Tibial nerve (tissue), 4 donors: ENCODE measurements around the gene MBD3L3. TPM values are rescaled to one million over a fixed set of nuclear protein-coding genes. Genes with fewer than 3 reads are reported as not detected.

Experiments used
- DNase-seq, 2 donors: peaks; one replicate each; pipeline ENCODE4 v3.0.0-alpha.2; 2019; ENCODE audit warnings: low spot score in 2 of 2
- H3K27ac ChIP-seq, 4 donors: fragments of 200-600 bp; sonication (generic) in 3 of 4; one replicate each; pipeline ENCODE4 v1.5.1; 2017 to 2019; ENCODE audit warnings: mild to moderate bottlenecking in 1 of 4
- H3K27me3 ChIP-seq, 2 donors: fragments of 200-600 bp; sonication (generic) in 1 of 2; one replicate each; pipeline versions ENCODE4 v1.5.1 to v1.6.0; 2017 to 2019
- H3K36me3 ChIP-seq, 3 donors: fragments of 200-600 bp; sonication (generic); one replicate each; pipeline ENCODE4 v1.5.1; 2018 to 2019
- H3K4me1 ChIP-seq, 4 donors: fragments of 200-600 bp; sonication (generic) in 3 of 4; one replicate each; pipeline ENCODE4 v1.5.1; 2017 to 2019
- H3K4me3 ChIP-seq, 4 donors: fragments of 200-600 bp; sonication (generic) in 3 of 4; one replicate each; pipeline ENCODE4 v1.5.1; 2017 to 2019; ENCODE audit warnings: mild to moderate bottlenecking in 1 of 4, moderate library complexity in 1 of 4
- H3K9me3 ChIP-seq, 4 donors: fragments of 200-600 bp; sonication (generic) in 3 of 4; one replicate each; pipeline ENCODE4 v1.5.1; 2017 to 2019
- CTCF ChIP-seq, 5 experiments: fragments of 200-600 bp in 3 of 5; fragments of 450-650 bp in 2 of 5; sonication (generic) in 3 of 5; IDR thresholded peaks; one replicate each; pipeline ENCODE4 v1.5.1; 2016 to 2019; ENCODE audit warnings: antibody characterized with exemption in 5 of 5, mild to moderate bottlenecking in 3 of 5, moderate library complexity in 2 of 5
- EP300 ChIP-seq, 2 donors: sonication (generic); formaldehyde crosslinking; IDR thresholded peaks; one replicate each; pipeline ENCODE4 v1.6.1; 2017; ENCODE audit warnings: antibody characterized with exemption in 2 of 2, mild to moderate bottlenecking in 1 of 2
- POLR2A ChIP-seq, 2 donors: fragments of 450-650 bp; IDR thresholded peaks; one replicate each; pipeline ENCODE4 v1.6.1; 2017; ENCODE audit warnings: antibody characterized with exemption in 2 of 2, mild to moderate bottlenecking in 2 of 2, moderate library complexity in 2 of 2
- whole genome bisulfite sequencing, 2 donors: methylation state at CpG; one replicate each; pipeline ENCODE4 v1.1.5; 2018; 5-methylcytosine and 5-hydroxymethylcytosine counted together
- total RNA-seq, 4 donors: library from RNA; depleted of rRNA; stranded (reverse); fragments of >200 nt; gene quantifications; one replicate each; pipeline ENCODE4 v1.1.0, GENCODE V29; 2016

MBD3L3 gene
- total RNA-seq, 4 donors from 2014 or later: not detected

- Histone ChIP-seq H3K27me3 (no peaks in the 10 kb centered on the region), H3K27ac (no peak overlapping the region), H3K9me3 (peaks cover 14 to 87% (median 42%) of the 10 kb centered on the region in 4 donors), H3K4me1 (no peaks in the 10 kb centered on the region), H3K36me3 (peaks cover 43 to 100% (median 87%) of the 10 kb centered on the region in 3 donors), H3K4me3 (no peak overlapping the region)
- WGBS, 2 donors: 93 to 96% methylated on average over 2 of the region's 2 CpGs
- TF ChIP-seq POLR2A (IDR thresholded peaks at IDR 0.05): no peak
- TF ChIP-seq CTCF (IDR thresholded peaks at IDR 0.05): no peak
- TF ChIP-seq EP300 (IDR thresholded peaks at IDR 0.05): no peak
- no peak for DNase-seq
Observed at GRCh38 chr19:7078008-7078407, 19.5 kb upstream of the MBD3L3 start.

GRCh38 chr19:7076151-7076550, 17.7 kb upstream of the MBD3L3 start:
- no peak for DNase-seq
- H3K4me3 ChIP-seq: no peak overlapping the region
- no peaks in the 10 kb centered on the region for H3K4me1 ChIP-seq
- WGBS, 2 donors: 98% methylated on average over 6 of the region's 6 CpGs
- TF ChIP-seq CTCF (IDR thresholded peaks at IDR 0.05): no peak
- peaks cover 6 to 69% (median 28%) of the 10 kb centered on the region in 4 donors for H3K9me3 ChIP-seq
- peaks cover 29 to 100% (median 75%) of the 10 kb centered on the region in 3 donors for H3K36me3 ChIP-seq
- no peak overlapping the region for H3K27ac ChIP-seq
- no peaks in the 10 kb centered on the region for H3K27me3 ChIP-seq

- TF ChIP-seq CTCF (IDR thresholded peaks at IDR 0.05) (no peak), EP300 (IDR thresholded peaks at IDR 0.05) (no peak), POLR2A (IDR thresholded peaks at IDR 0.05) (no peak)
- no peak for DNase-seq
- Histone ChIP-seq H3K9me3 (peaks cover 3 to 55% (median 16%) of the 10 kb centered on the region in 4 donors), H3K27me3 (no peaks in the 10 kb centered on the region), H3K4me3 (no peak overlapping the region), H3K27ac (no peak overlapping the region), H3K36me3 (peaks cover 23 to 93% (median 61%) of the 10 kb centered on the region in 3 donors), H3K4me1 (peaks cover 0 to 10% (median 7%) of the 10 kb centered on the region in 4 donors)
- WGBS, 2 donors: 97% methylated on average over 28 to 29 of the region's 29 CpGs
Observed at GRCh38 chr19:7074705-7075282, 16.3 kb upstream of the MBD3L3 start.

GRCh38 chr19:7072541-7072940, 14.1 kb upstream of the MBD3L3 start:
- no peak overlapping the region for H3K27ac ChIP-seq
- peaks cover 17 to 70% (median 42%) of the 10 kb centered on the region in 3 donors for H3K36me3 ChIP-seq
- H3K4me1 ChIP-seq: peaks cover 0 to 10% (median 7%) of the 10 kb centered on the region in 4 donors
- H3K9me3 ChIP-seq: peaks cover 0 to 34% (median 4%) of the 10 kb centered on the region in 4 donors
- WGBS, 2 donors: 90 to 95% methylated on average over 6 of the region's 6 CpGs
- no peak for DNase-seq
- H3K27me3 ChIP-seq: no peaks in the 10 kb centered on the region
- no peak for TF ChIP-seq POLR2A (IDR thresholded peaks at IDR 0.05)
- no peak for TF ChIP-seq EP300 (IDR thresholded peaks at IDR 0.05)
- no peak overlapping the region for H3K4me3 ChIP-seq

- DNase-seq: no peak
- 0% methylated on average over 12 of the region's 12 CpGs for WGBS, 2 donors
- Histone ChIP-seq H3K27me3 (no peaks in the 10 kb centered on the region), H3K9me3 (peaks cover 0 to 7% (median 0%) of the 10 kb centered on the region in 4 donors), H3K4me3 (peak overlapping the region; percentile 81 to 99 (median 88)), H3K4me1 (peaks cover 0 to 10% (median 7%) of the 10 kb centered on the region in 4 donors), H3K27ac (peak overlapping the region; percentile 68 to 92 (median 74)), H3K36me3 (peaks cover 2 to 43% (median 17%) of the 10 kb centered on the region in 3 donors)
- TF ChIP-seq CTCF (IDR thresholded peaks at IDR 0.05) (no peak), POLR2A (IDR thresholded peaks at IDR 0.05) (no peak), EP300 (IDR thresholded peaks at IDR 0.05) (no peak)
Observed at GRCh38 chr19:7069904-7070226, 11.4 kb upstream of the MBD3L3 start.
